Neural crest cell (in vitro differentiated cells): Measurements from ENCODE around the gene DEDD. TPM values are rescaled to one million over a fixed set of nuclear protein-coding genes. Genes with fewer than 3 reads are reported as not detected.
A peak's percentile ranks its signal among the peaks of the same experiment; 100 is the strongest.

Experiments used
- DNase-seq: peaks from one replicate; pipeline ENCODE4 v3.0.0; 2021; ENCODE audit warnings: low read depth, mixed read lengths, low spot score
- H3K27ac Mint-ChIP-seq: one replicate; pipeline ENCODE4 v1.8.0; 2021; ENCODE audit warnings: mild to moderate bottlenecking, mixed read lengths; ENCODE audit not compliant: unreplicated experiment
- H3K27me3 Mint-ChIP-seq: 2 replicates; pipeline ENCODE4 v1.8.0; 2021; ENCODE audit warnings: low read depth, mild to moderate bottlenecking, mixed read lengths
- H3K36me3 Mint-ChIP-seq: 2 replicates; pipeline ENCODE4 v1.8.0; 2021; ENCODE audit warnings: low read depth, mild to moderate bottlenecking, mixed read lengths
- H3K4me1 Mint-ChIP-seq: 2 replicates; pipeline ENCODE4 v1.8.0; 2021; ENCODE audit warnings: mixed read lengths
- H3K4me3 Mint-ChIP-seq: one replicate; pipeline ENCODE4 v1.8.0; 2021; ENCODE audit warnings: mild to moderate bottlenecking, mixed read lengths
- H3K9me3 Mint-ChIP-seq: 2 replicates; pipeline ENCODE4 v1.8.0; 2021; ENCODE audit warnings: mixed read lengths
- total RNA-seq: library from RNA; stranded (reverse); gene quantifications from 2 replicates; pipeline ENCODE4 v1.2.1, GENCODE V29; 2021
- TF ChIP-seq, protein P1 (sequence below): fragments of 200-600 bp; sonication (generic); conservative IDR thresholded peaks from 2 replicates; pipeline ENCODE4 v1.5.0; 2021; ENCODE audit warnings: antibody characterized with exemption, mild to moderate bottlenecking

DEDD gene
- total RNA-seq, 1 donor from 2014 or later: 36.2 TPM

DNA sequence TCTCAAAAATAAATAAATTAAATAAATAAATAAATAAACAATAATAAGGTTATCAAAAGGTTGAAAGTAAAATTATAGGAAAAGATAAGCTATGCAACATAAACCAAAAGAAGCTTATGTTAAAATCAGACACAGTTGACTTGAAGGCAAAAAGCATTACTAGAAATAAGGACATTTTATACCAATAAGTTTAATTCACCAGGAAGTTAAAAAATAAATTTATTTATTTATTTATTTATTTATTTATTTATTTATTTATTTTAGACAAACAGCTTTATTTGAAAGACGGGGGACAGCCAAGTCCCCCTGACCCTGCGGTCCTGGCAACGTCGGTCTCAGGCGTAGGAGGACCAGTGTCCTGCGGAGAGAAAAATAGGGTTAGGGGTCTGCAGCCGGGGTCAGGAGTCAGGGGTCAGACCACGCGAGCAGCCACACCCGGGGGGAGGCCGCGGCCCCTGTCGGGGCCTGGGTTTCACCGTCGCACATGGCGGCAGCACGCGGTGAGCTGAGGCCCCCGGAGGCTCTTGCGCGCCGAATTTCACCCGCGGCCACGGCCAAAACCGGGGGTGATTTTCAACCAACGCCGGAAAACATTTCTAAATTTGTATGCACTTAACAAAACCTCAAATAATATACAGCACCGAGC, 8.4 kb upstream of the DEDD start:
- TF ChIP-seq, protein P1, sequence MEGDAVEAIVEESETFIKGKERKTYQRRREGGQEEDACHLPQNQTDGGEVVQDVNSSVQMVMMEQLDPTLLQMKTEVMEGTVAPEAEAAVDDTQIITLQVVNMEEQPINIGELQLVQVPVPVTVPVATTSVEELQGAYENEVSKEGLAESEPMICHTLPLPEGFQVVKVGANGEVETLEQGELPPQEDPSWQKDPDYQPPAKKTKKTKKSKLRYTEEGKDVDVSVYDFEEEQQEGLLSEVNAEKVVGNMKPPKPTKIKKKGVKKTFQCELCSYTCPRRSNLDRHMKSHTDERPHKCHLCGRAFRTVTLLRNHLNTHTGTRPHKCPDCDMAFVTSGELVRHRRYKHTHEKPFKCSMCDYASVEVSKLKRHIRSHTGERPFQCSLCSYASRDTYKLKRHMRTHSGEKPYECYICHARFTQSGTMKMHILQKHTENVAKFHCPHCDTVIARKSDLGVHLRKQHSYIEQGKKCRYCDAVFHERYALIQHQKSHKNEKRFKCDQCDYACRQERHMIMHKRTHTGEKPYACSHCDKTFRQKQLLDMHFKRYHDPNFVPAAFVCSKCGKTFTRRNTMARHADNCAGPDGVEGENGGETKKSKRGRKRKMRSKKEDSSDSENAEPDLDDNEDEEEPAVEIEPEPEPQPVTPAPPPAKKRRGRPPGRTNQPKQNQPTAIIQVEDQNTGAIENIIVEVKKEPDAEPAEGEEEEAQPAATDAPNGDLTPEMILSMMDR: no peak
- Mint-ChIP-seq H3K27me3 (no peaks in the 10 kb centered on the region), H3K4me1 (no peaks in the 10 kb centered on the region), H3K27ac (no peak overlapping the region), H3K9me3 (no peaks in the 10 kb centered on the region), H3K4me3 (no peak overlapping the region), H3K36me3 (no peaks in the 10 kb centered on the region)
- DNase-seq: no peak

DNA sequence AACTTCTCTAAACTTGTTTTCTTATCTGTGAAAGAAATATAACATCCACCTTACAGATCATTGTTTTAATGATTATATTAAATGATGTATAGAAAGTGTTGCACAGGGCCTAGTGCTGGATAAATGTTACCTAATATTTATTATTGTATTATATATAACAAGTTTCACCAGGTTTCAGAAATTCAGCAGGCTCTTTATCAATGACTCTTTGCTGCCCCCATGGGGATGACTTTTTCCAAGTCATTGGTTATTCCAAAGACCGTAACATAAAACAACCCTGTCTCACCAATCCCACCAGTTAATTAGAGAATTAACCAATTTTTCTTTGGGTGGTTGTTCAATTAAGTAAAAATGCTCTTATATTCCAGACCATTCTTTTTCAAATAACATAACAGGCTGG, 7.3 kb upstream of the DEDD start:
- TF ChIP-seq, protein P1: peak; percentile 72
- no peak overlapping the region for H3K4me3 Mint-ChIP-seq
- H3K36me3 Mint-ChIP-seq: peaks cover 2% of the 10 kb centered on the region
- no peak overlapping the region for H3K27ac Mint-ChIP-seq
- H3K27me3 Mint-ChIP-seq: no peaks in the 10 kb centered on the region
- H3K9me3 Mint-ChIP-seq: no peaks in the 10 kb centered on the region
- H3K4me1 Mint-ChIP-seq: no peaks in the 10 kb centered on the region
- peak; percentile 41 for DNase-seq

DNA sequence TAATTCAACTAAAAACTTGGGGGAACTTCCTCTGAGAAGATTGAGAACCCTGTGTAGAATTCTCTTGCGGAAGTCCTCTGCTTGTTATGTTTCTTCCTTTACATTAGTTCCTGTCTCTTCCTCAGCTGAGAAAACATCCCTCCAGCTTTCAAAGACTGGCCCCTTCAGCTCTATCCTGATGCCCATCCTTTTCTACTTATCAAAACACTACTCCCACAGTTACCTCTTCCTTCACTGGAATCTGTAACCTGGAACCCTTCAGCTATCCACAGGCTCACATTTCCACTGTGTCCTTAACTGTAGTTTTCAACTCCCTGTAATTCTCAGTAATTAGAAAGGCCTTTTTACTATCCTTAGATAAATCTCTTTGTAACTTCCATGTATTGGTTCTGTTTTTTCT, 6.0 kb upstream of the DEDD start:
- no peaks in the 10 kb centered on the region for H3K27me3 Mint-ChIP-seq
- H3K27ac Mint-ChIP-seq: no peak overlapping the region
- H3K4me1 Mint-ChIP-seq: no peaks in the 10 kb centered on the region
- peak overlapping the region; percentile 65 for H3K4me3 Mint-ChIP-seq
- peaks cover 2% of the 10 kb centered on the region for H3K36me3 Mint-ChIP-seq
- TF ChIP-seq, protein P1: no peak
- H3K9me3 Mint-ChIP-seq: no peaks in the 10 kb centered on the region
- DNase-seq: no peak

DNA sequence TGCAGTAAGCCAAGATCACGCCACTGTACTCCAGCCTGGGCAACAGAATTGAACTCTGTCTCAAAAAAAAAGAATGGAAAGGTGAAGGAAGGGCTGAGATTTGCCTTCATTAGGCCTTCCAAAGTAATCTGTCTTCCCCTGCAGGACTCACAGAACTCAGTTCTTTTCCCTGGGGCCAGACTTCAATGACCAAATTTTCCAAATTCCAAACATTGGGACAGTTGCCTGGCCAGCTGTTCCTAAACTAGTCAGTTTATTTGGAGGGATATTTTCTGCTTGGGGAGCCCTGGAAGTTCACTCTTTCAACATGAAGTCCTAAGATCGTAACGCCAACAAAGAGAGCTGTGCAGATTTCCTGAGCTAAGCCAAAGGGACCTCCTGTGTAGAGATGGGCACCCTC, 5.4 kb upstream of the DEDD start:
- Mint-ChIP-seq H3K27me3 (no peaks in the 10 kb centered on the region), H3K4me3 (no peak overlapping the region), H3K36me3 (peaks cover 2% of the 10 kb centered on the region), H3K4me1 (no peaks in the 10 kb centered on the region), H3K27ac (no peak overlapping the region), H3K9me3 (no peaks in the 10 kb centered on the region)
- TF ChIP-seq, protein P1: no peak
- DNase-seq: no peak

DNA sequence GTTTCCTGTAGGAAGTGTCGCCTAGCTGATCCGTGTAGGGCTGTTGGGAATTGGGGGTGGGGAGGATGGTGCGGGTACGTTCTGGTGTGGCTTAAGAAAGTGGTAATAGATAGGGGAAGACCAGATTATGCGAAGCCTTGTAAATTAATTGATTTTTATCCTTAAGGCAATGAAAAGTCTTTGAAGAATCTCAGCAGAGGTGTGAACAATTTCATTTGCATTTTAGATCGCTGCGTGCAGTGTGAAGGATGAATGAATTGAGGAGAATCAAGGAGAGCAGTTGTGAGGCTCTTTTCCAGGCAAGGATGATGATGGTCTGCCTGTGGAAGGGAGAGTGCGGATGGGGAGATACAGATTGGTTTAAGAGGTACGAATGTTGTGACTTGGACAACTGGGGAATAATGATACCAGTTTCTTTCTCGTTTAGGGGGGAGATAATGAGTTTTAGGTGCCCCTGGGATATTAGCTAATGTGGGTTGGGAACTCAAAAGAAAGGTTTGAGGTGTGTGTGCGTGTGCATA, 813 bp upstream of the DEDD start:
- H3K27ac Mint-ChIP-seq: no peak overlapping the region
- peaks cover 23% of the 10 kb centered on the region for H3K4me1 Mint-ChIP-seq
- no peak for DNase-seq
- H3K4me3 Mint-ChIP-seq: no peak overlapping the region
- no peaks in the 10 kb centered on the region for H3K27me3 Mint-ChIP-seq
- no peaks in the 10 kb centered on the region for H3K9me3 Mint-ChIP-seq
- TF ChIP-seq, protein P1: no peak
- H3K36me3 Mint-ChIP-seq: peaks cover 4% of the 10 kb centered on the region
